Measurements from ENCODE around the gene NSF. TPM values are rescaled to one million over a fixed set of nuclear protein-coding genes. Genes with fewer than 3 reads are reported as not detected.

The NSF gene
- total and polyA plus RNA-seq, 3 donors from 2014 or later = 31.5 to 42.9 (median 37.4) TPM

- Histone ChIP-seq H3K27ac (no peak overlapping the region), H3K27me3 (no peaks in the 10 kb centered on the region), H3K4me1 (no peaks in the 10 kb centered on the region), H3K36me3 (ENCODE audit: low read depth, missing control alignments) (no peaks in the 10 kb centered on the region), H3K9me3 (no peaks in the 10 kb centered on the region), H3K4me3 (no peak overlapping the region)
- 89 to 98% methylated on average over 5 of the region's 5 CpGs for WGBS, 2 donors
- no peak for DNase-seq
- TF ChIP-seq POLR2A (IDR thresholded peaks at IDR 0.05) = no peak
- no peak for TF ChIP-seq CTCF (IDR thresholded peaks at IDR 0.05)
- intact Hi-C loops (cut with DNase I; ENCODE audit: low total_unique reads) = no loop called here
Measured at GRCh38 chr17:46758614-46759013, 168.1 kb downstream of the NSF start.

- Histone ChIP-seq H3K9me3 (no peaks in the 10 kb centered on the region), H3K4me3 (no peak overlapping the region), H3K27ac (no peak overlapping the region), H3K36me3 (ENCODE audit: low read depth, missing control alignments) (no peaks in the 10 kb centered on the region), H3K4me1 (no peaks in the 10 kb centered on the region), H3K27me3 (no peaks in the 10 kb centered on the region)
- no peak for TF ChIP-seq CTCF (IDR thresholded peaks at IDR 0.05)
- no peak for TF ChIP-seq POLR2A (IDR thresholded peaks at IDR 0.05)
- DNase-seq = no peak
- 84 to 92% methylated on average over 9 of the region's 9 CpGs for WGBS, 2 donors
- intact Hi-C loops (cut with DNase I; ENCODE audit: low total_unique reads) = no loop called here
Measured at GRCh38 chr17:46759141-46759540, 168.7 kb downstream of the NSF start.

GRCh38 chr17:46763416-46763815, 172.9 kb downstream of the NSF start:
- H3K4me3 ChIP-seq = no peak overlapping the region
- 79 to 85% methylated on average over 3 of the region's 3 CpGs for WGBS, 2 donors
- TF ChIP-seq POLR2A (IDR thresholded peaks at IDR 0.05) = no peak
- TF ChIP-seq CTCF (IDR thresholded peaks at IDR 0.05) = no peak
- intact Hi-C loops (cut with DNase I; ENCODE audit: low total_unique reads) = no loop called here
- H3K27ac ChIP-seq = no peak overlapping the region
- no peaks in the 10 kb centered on the region for H3K27me3 ChIP-seq
- no peaks in the 10 kb centered on the region for H3K36me3 ChIP-seq (ENCODE audit: low read depth, missing control alignments)
- no peaks in the 10 kb centered on the region for H3K9me3 ChIP-seq
- no peak for DNase-seq
- peaks cover 10% of the 10 kb centered on the region for H3K4me1 ChIP-seq

- Histone ChIP-seq H3K27ac (no peak overlapping the region), H3K4me3 (no peak overlapping the region), H3K36me3 (ENCODE audit: low read depth, missing control alignments) (no peaks in the 10 kb centered on the region), H3K27me3 (no peaks in the 10 kb centered on the region), H3K4me1 (peaks cover 10% of the 10 kb centered on the region), H3K9me3 (no peaks in the 10 kb centered on the region)
- intact Hi-C loops (cut with DNase I; ENCODE audit: low total_unique reads) = no loop called here
- DNase-seq = no peak
- 75 to 78% methylated on average over 12 of the region's 12 CpGs for WGBS, 2 donors
- TF ChIP-seq CTCF (IDR thresholded peaks at IDR 0.05) (no peak), POLR2A (IDR thresholded peaks at IDR 0.05) (no peak)
Measured at GRCh38 chr17:46764000-46764708, 173.7 kb downstream of the NSF start.

All from testis (tissue), 3 donors.